Measurements from ENCODE around the gene INO80B.

DNA sequence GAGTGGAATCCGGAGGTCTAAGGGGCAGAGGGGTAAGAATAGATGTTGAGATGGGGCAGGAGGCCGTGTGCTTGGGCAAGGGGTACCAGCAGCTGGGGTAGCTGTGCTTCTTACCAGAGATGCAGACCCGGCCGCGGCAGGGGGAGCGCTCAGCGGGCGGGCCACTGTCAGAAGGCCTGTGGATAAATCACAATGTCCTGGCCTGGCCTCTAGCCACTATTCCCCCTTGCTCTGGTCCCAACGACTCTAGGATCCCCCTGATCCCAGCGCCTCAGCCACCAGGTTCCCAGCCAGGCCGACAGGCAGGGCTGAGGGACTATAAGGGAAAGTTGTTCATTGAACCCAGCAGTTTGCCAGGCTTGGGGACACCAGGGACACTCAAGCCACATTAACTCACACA, 24.4 kb upstream of the INO80B start:
- TF ChIP-seq EZH2phosphoT487 (IDR thresholded peaks at IDR 0.05; ENCODE audit: borderline replicate concordance, low read depth, low read length), result no peak
- TF ChIP-seq, protein P1, sequence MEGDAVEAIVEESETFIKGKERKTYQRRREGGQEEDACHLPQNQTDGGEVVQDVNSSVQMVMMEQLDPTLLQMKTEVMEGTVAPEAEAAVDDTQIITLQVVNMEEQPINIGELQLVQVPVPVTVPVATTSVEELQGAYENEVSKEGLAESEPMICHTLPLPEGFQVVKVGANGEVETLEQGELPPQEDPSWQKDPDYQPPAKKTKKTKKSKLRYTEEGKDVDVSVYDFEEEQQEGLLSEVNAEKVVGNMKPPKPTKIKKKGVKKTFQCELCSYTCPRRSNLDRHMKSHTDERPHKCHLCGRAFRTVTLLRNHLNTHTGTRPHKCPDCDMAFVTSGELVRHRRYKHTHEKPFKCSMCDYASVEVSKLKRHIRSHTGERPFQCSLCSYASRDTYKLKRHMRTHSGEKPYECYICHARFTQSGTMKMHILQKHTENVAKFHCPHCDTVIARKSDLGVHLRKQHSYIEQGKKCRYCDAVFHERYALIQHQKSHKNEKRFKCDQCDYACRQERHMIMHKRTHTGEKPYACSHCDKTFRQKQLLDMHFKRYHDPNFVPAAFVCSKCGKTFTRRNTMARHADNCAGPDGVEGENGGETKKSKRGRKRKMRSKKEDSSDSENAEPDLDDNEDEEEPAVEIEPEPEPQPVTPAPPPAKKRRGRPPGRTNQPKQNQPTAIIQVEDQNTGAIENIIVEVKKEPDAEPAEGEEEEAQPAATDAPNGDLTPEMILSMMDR (conservative IDR thresholded peaks at IDR 0.05; ENCODE audit: low read length), result no peak

Measured in OCI-LY7 (cell line).